Neural cell (in vitro differentiated cells): ENCODE measurements around the gene GALK1. TPM values are rescaled to one million over a fixed set of nuclear protein-coding genes. Genes with fewer than 3 reads are reported as not detected.

Experiments used
- H2AFZ ChIP-seq: fragments of 200-600, 300-800 bp; sonication (generic), shearing (Covaris generic); 2 replicates; pipeline ENCODE4 v1.6.0; 2014; ENCODE audit warnings: low read depth, mild to moderate bottlenecking, antibody characterized with exemption, low read length, moderate library complexity
- H3F3A ChIP-seq: fragments of 200-600 bp; shearing (Covaris generic); 2 replicates; pipeline ENCODE4 v1.6.1; 2016; ENCODE audit warnings: mild to moderate bottlenecking, moderate library complexity, mixed read lengths, antibody characterized with exemption, low read length; ENCODE audit not compliant: insufficient read depth, poor library complexity, severe bottlenecking
- H3K27ac ChIP-seq: fragments of 200-600, 300-800 bp; sonication (generic), shearing (Covaris generic); 2 replicates; pipeline ENCODE4 v1.5.1; 2014; ENCODE audit warnings: mild to moderate bottlenecking, low read length, moderate library complexity
- H3K27me3 ChIP-seq: fragments of 300-800, 200-600 bp; sonication (generic), shearing (Covaris generic); 2 replicates; pipeline ENCODE4 v1.6.0; 2014; ENCODE audit warnings: mild to moderate bottlenecking, low read depth, low read length, moderate library complexity; ENCODE audit not compliant: insufficient read depth
- H3K36me3 ChIP-seq: fragments of 300-800, 200-600 bp; sonication (generic), shearing (Covaris generic); 2 replicates; pipeline ENCODE4 v1.5.1; 2014; ENCODE audit warnings: mild to moderate bottlenecking, antibody characterized with exemption, low read length, moderate library complexity; ENCODE audit not compliant: insufficient read depth
- H3K4me2 ChIP-seq: fragments of 300-800, 200-600 bp; sonication (generic), shearing (Covaris generic); 2 replicates; pipeline ENCODE4 v1.6.0; 2014; ENCODE audit warnings: mild to moderate bottlenecking, low read length
- H3K4me3 ChIP-seq: fragments of 300-800, 200-600 bp; sonication (generic), shearing (Covaris generic); 2 replicates; pipeline ENCODE4 v1.5.1; 2014; ENCODE audit warnings: mild to moderate bottlenecking, low read length, moderate library complexity
- H3K79me2 ChIP-seq: fragments of 200-600 bp; shearing (Covaris generic); replicated peaks from 2 replicates; pipeline ENCODE4 v1.6.0; 2014; ENCODE audit warnings: mild to moderate bottlenecking, low read length, moderate library complexity; ENCODE audit not compliant: insufficient read depth
- H3K9ac ChIP-seq: fragments of 300-800, 200-600 bp; sonication (generic), shearing (Covaris generic); 2 replicates; pipeline ENCODE4 v1.6.1; 2016; ENCODE audit warnings: mild to moderate bottlenecking, low read length, mixed read lengths
- H3K9me2 ChIP-seq: fragments of 200-600 bp; shearing (Covaris generic); 2 replicates; pipeline ENCODE4 v1.6.1; 2016; ENCODE audit warnings: mild to moderate bottlenecking, low read length, mixed read lengths; ENCODE audit not compliant: insufficient read depth
- H3K9me3 ChIP-seq: fragments of 200-600, 300-800 bp; sonication (generic), shearing (Covaris generic); 2 replicates; pipeline ENCODE4 v1.6.1; 2016; ENCODE audit warnings: mild to moderate bottlenecking, mixed run types, low read length, moderate library complexity, mixed read lengths
- H4K20me1 ChIP-seq: fragments of 200-600 bp; shearing (Covaris generic); 2 replicates; pipeline ENCODE4 v1.6.1; 2016; ENCODE audit warnings: mild to moderate bottlenecking, mixed run types; ENCODE audit not compliant: insufficient read depth
- CTCF ChIP-seq: fragments of 450-650 bp; IDR thresholded peaks from 2 replicates; pipeline ENCODE4 v1.5.1; 2014; ENCODE audit warnings: antibody characterized with exemption, mild to moderate bottlenecking, moderate library complexity; ENCODE audit not compliant: poor library complexity, severe bottlenecking
- EP300 ChIP-seq: fragments of 450-650 bp; conservative IDR thresholded peaks from 2 replicates; pipeline ENCODE4 v1.6.1; 2014; ENCODE audit warnings: antibody characterized with exemption, mild to moderate bottlenecking, moderate library complexity; ENCODE audit not compliant: poor library complexity, severe bottlenecking
- EZH2 ChIP-seq: fragments of 200-600, 300-800 bp; shearing (Covaris generic), sonication (generic); IDR thresholded peaks from 2 replicates; pipeline ENCODE4 v1.6.1; 2014; ENCODE audit warnings: antibody characterized with exemption, low read length, borderline replicate concordance, mild to moderate bottlenecking; ENCODE audit not compliant: insufficient read depth, poor library complexity, severe bottlenecking
- MXI1 ChIP-seq: fragments of 450-650 bp; conservative IDR thresholded peaks from 2 replicates; pipeline ENCODE4 v1.6.1; 2014; ENCODE audit warnings: antibody characterized with exemption, mild to moderate bottlenecking; ENCODE audit not compliant: poor library complexity, severe bottlenecking
- POLR2AphosphoS5 ChIP-seq: IDR thresholded peaks from 2 replicates; pipeline ENCODE4 v1.6.1; 2012
- RAD21 ChIP-seq: fragments of 450-650 bp; conservative IDR thresholded peaks from 2 replicates; pipeline ENCODE4 v1.6.1; 2014; ENCODE audit warnings: antibody characterized with exemption, mild to moderate bottlenecking, moderate library complexity
- SMC3 ChIP-seq: fragments of 450-650 bp; conservative IDR thresholded peaks from 2 replicates; pipeline ENCODE4 v1.6.1; 2014; ENCODE audit warnings: antibody characterized with exemption, mild to moderate bottlenecking, moderate library complexity; ENCODE audit not compliant: poor library complexity
- TAF1 ChIP-seq: IDR thresholded peaks from 2 replicates; pipeline ENCODE4 v1.6.1; 2012; ENCODE audit warnings: low read depth
- polyA plus RNA-seq: library from polyadenylated mRNA; depleted of rRNA; stranded (reverse); fragments of >200 nt; gene quantifications from 2 replicates; pipeline ENCODE4 v1.2.3, GENCODE V29; 2014
- TF ChIP-seq, protein P1 (sequence below): IDR thresholded peaks from 2 replicates; pipeline ENCODE4 v1.6.1; 2012; ENCODE audit warnings: borderline replicate concordance

Gene GALK1
- polyA plus RNA-seq, 1 donor from 2014 or later, result 4.8 TPM

DNA sequence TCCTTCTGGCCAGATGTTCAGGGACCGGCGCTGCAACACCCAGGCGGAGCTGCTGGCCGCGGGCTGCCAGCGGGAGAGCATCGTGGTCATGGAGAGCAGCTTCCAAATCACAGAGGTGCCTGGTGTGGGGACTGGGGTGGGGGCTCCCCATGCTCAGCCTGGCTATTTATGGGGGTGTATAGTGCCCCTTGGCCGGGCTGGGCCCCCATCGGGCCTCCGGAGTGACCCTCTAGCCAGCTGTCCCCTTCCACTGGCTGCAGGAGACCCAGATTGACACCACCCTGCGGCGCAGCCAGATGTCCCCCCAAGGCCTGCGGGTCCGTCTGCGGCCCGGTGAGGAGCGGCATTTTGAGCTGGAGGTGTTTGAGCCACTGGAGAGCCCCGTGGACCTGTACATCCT lies 37.6 kb downstream of the GALK1 start:
- Histone ChIP-seq H3K4me2 (no peak overlapping the region), H3K9me2 (no peaks in the 10 kb centered on the region), H3K9ac (no peak overlapping the region), H3K36me3 (no peaks in the 10 kb centered on the region), H3K79me2 (no peaks in the 10 kb centered on the region), H3K4me3 (no peak overlapping the region), H3K27ac (no peak overlapping the region), H4K20me1 (no peaks in the 10 kb centered on the region), H3K9me3 (no peaks in the 10 kb centered on the region), H3F3A (no peaks in the 10 kb centered on the region), H2AFZ (no peak overlapping the region), H3K27me3 (peaks cover under 1% of the 10 kb centered on the region)
- TF ChIP-seq, protein P1, sequence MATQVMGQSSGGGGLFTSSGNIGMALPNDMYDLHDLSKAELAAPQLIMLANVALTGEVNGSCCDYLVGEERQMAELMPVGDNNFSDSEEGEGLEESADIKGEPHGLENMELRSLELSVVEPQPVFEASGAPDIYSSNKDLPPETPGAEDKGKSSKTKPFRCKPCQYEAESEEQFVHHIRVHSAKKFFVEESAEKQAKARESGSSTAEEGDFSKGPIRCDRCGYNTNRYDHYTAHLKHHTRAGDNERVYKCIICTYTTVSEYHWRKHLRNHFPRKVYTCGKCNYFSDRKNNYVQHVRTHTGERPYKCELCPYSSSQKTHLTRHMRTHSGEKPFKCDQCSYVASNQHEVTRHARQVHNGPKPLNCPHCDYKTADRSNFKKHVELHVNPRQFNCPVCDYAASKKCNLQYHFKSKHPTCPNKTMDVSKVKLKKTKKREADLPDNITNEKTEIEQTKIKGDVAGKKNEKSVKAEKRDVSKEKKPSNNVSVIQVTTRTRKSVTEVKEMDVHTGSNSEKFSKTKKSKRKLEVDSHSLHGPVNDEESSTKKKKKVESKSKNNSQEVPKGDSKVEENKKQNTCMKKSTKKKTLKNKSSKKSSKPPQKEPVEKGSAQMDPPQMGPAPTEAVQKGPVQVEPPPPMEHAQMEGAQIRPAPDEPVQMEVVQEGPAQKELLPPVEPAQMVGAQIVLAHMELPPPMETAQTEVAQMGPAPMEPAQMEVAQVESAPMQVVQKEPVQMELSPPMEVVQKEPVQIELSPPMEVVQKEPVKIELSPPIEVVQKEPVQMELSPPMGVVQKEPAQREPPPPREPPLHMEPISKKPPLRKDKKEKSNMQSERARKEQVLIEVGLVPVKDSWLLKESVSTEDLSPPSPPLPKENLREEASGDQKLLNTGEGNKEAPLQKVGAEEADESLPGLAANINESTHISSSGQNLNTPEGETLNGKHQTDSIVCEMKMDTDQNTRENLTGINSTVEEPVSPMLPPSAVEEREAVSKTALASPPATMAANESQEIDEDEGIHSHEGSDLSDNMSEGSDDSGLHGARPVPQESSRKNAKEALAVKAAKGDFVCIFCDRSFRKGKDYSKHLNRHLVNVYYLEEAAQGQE, result no peak
- no peak for TF ChIP-seq TAF1
- TF ChIP-seq EP300, result no peak
- TF ChIP-seq MXI1, result no peak
- no peak for TF ChIP-seq RAD21
- no peak for TF ChIP-seq SMC3
- no peak for TF ChIP-seq POLR2AphosphoS5
- TF ChIP-seq EZH2, result no peak
- TF ChIP-seq CTCF, result no peak

DNA sequence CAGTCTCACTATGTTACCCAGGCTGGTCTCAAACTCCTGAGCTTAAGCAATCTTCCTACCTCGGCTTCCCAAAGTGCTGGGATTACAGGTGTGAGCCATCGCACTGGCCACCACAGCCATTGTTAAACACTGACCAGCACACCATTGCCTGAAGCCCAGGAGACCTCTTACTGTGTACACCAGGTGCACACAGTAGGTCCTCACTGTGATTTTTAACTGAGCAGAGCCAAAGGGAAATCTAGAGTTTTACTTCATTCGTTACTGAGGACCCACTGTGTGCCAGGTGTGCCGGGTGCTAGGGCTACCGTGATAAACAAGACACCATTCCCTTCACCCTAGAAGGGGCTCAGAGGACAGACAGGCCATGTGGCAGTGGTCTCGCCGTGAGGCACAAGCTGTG lies 39.5 kb downstream of the GALK1 start:
- no peak overlapping the region for H3K27ac ChIP-seq
- no peak for TF ChIP-seq EZH2
- no peak for TF ChIP-seq TAF1
- no peak for TF ChIP-seq EP300
- TF ChIP-seq POLR2AphosphoS5, result no peak
- no peak for TF ChIP-seq MXI1
- TF ChIP-seq RAD21, result no peak
- TF ChIP-seq, protein P1, result no peak
- no peak for TF ChIP-seq CTCF
- no peak for TF ChIP-seq SMC3

More for the DNA sequence above, 39.5 kb downstream of the GALK1 start:
- no peak overlapping the region for H3K4me3 ChIP-seq
- H3K9me3 ChIP-seq, result no peaks in the 10 kb centered on the region
- H3F3A ChIP-seq, result no peaks in the 10 kb centered on the region
- no peaks in the 10 kb centered on the region for H3K36me3 ChIP-seq
- no peaks in the 10 kb centered on the region for H3K9me2 ChIP-seq
- H2AFZ ChIP-seq, result no peak overlapping the region
- no peak overlapping the region for H3K4me2 ChIP-seq
- no peak overlapping the region for H3K9ac ChIP-seq
- peaks cover 17% of the 10 kb centered on the region for H3K27me3 ChIP-seq
- H3K79me2 ChIP-seq, result no peaks in the 10 kb centered on the region
- no peaks in the 10 kb centered on the region for H4K20me1 ChIP-seq
